Astrocyte (in vitro differentiated cells and primary cell): ENCODE measurements around the gene TRPM8.

Experiments used
- EZH2 ChIP-seq: IDR thresholded peaks from 2 replicates; pipeline ENCODE4 v1.6.1; 2012; ENCODE audit warnings: mild to moderate bottlenecking, low read length, inconsistent platforms; ENCODE audit not compliant: insufficient read depth
- TF ChIP-seq, protein P1 (sequence below): IDR thresholded peaks from 2 replicates; pipeline ENCODE4 v1.5.1; 2011; ENCODE audit warnings: low read depth, mild to moderate bottlenecking, inconsistent platforms, low read length, moderate library complexity; ENCODE audit not compliant: insufficient read depth

GRCh38 chr2:234006501-234006900, 89.3 kb downstream of the TRPM8 start:
- no peak for TF ChIP-seq EZH2
- TF ChIP-seq, protein P1, sequence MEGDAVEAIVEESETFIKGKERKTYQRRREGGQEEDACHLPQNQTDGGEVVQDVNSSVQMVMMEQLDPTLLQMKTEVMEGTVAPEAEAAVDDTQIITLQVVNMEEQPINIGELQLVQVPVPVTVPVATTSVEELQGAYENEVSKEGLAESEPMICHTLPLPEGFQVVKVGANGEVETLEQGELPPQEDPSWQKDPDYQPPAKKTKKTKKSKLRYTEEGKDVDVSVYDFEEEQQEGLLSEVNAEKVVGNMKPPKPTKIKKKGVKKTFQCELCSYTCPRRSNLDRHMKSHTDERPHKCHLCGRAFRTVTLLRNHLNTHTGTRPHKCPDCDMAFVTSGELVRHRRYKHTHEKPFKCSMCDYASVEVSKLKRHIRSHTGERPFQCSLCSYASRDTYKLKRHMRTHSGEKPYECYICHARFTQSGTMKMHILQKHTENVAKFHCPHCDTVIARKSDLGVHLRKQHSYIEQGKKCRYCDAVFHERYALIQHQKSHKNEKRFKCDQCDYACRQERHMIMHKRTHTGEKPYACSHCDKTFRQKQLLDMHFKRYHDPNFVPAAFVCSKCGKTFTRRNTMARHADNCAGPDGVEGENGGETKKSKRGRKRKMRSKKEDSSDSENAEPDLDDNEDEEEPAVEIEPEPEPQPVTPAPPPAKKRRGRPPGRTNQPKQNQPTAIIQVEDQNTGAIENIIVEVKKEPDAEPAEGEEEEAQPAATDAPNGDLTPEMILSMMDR: no peak
